Right kidney (tissue), 1 donor: ENCODE data around the gene C19orf25.

Source experiments
- DNase-seq: peaks from one replicate; pipeline ENCODE4 v3.0.0-alpha.2; 2016

C19orf25 gene

DNA sequence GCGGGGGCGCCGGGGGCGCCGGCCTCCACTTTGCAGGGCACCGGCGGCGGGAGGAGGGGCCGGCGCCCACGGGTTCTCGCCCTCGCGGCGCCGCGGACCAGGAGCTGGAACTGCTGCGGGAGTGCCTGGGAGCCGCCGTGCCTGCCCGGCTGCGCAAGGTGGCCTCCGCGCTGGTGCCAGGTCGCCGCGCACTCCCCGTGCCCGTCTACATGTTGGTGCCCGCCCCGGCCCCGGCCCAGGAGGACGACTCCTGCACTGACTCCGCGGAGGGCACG is 11.9 kb downstream of the C19orf25 start:
- DNase-seq: no peak

DNA sequence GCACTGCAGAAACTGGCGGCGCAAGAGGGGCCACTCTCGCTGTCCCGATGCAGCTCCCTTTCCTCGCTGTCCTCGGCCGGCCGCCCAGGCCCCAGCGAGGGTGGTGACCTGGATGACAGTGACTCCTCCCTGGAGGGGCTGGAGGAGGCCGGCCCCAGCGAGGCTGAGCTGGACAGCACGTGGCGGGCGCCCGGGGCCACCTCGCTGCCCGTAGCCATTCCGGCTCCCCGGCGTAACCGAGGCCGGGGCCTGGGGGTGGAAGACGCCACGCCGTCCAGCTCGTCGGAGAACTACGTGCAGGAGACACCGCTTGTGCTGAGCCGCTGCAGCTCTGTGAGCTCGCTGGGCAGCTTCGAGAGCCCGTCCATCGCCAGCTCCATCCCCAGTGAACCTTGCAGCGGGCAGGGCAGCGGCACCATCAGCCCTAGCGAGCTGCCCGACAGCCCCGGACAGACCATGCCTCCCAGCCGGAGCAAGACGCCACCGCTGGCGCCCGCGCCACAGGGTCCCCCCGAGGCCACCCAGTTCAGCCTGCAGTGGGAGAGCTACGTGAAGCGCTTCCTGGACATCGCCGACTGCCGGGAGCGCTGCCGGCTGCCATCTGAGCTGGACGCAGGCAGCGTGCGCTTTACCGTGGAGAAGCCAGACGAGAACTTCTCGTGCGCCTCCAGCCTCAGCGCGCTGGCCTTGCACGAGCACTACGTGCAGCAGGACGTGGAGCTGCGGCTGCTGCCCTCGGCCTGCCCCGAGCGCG is 12.4 kb downstream of the C19orf25 start:
- DNase-seq: peak; percentile 61

DNA sequence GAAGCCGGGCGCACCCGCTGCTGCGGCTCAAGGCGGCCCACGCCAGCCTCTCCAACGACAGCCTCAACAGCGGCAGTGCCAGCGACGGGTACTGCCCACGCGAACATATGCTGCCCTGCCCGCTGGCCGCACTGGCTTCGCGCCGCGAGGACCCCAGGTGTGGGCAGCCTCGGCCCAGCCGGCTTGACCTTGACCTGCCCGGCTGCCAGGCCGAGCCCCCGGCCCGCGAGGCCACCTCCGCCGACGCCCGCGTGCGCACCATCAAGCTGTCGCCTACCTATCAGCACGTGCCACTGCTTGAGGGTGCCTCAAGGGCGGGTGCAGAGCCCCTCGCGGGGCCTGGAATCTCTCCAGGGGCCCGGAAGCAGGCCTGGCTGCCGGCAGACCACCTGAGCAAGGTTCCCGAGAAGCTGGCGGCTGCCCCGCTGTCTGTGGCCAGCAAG is 13.0 kb downstream of the C19orf25 start:
- no peak for DNase-seq

DNA sequence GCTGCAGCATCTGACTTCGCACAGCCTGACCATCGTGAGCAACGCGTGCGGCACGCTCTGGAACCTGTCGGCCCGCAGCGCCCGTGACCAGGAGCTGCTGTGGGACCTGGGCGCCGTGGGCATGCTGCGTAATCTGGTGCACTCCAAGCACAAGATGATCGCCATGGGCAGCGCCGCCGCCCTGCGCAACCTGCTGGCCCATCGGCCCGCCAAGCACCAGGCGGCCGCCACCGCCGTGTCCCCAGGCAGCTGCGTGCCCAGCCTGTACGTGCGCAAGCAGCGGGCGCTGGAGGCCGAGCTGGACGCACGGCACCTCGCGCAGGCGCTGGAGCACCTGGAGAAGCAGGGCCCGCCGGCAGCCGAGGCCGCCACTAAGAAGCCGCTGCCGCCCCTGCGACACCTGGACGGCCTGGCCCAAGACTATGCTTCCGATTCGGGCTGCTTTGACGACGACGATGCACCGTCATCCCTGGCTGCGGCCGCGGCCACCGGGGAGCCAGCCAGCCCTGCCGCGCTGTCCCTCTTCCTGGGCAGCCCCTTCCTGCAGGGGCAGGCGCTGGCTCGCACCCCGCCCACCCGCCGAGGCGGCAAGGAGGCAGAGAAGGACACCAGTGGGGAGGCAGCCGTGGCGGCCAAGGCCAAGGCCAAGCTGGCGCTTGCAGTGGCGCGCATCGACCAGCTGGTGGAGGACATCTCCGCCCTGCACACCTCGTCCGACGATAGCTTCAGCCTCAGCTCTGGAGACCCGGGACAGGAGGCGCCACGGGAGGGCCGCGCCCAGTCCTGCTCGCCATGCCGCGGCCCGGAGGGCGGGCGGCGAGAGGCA is 13.6 kb downstream of the C19orf25 start:
- peak; percentile 75 for DNase-seq

DNA sequence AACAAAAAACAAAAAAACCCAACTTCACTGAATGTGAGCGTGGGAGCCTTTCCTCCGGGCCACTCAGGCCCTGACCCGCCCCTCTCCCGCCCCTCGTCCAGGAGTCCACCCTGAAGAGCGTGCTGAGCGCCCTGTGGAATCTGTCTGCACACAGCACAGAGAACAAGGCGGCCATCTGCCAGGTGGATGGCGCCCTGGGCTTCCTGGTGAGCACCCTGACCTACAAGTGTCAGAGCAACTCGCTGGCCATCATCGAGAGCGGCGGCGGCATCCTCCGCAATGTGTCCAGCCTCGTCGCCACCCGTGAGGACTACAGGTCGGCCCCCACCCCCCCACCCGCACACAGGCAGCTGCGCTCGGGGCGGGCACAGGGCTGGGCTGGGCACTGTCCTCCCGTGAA is 17.2 kb downstream of the C19orf25 start:
- no peak for DNase-seq

DNA sequence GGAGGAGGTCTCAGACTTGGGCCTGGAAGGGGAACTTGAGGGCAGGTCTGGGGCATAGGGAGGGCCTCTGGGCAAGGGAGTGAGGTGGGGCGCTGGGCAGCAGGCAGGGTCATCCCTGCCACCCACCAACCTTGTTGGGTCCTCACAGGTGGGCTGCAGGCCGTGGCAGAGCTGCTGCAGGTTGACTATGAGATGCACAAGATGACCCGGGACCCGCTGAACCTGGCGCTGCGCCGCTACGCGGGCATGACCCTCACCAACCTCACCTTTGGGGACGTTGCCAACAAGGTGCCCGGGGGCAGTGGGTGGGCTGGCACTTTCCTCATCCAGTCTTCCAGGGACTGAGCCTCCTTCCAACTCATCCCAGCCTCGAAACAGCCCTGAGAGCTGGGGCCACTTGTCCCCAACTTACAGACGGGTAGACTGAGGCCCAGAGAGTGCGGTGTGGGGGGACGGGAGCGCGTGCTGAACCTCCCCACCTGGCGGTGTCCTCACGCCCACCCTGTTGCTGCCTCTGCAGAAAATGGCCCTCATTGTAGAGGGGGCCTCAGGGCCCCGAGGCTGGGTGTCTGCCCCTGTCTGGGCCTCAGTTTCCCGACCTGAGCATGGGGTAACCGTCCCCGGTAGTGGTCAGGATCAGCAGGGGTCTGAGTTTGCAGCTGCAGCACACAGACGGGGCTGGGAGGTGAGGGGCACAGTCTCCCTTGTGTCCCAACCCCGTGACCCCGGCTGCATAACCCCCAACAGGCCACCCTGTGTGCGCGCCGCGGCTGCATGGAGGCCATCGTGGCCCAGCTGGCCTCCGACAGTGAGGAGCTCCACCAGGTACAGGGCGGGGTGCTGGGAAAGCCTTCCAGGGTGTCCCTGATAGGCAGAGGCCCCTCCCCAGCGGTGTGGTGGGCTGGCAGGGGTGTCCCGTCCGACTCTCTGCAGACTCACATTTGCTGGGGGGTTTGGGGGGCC is 18.7 kb downstream of the C19orf25 start:
- no peak for DNase-seq

DNA sequence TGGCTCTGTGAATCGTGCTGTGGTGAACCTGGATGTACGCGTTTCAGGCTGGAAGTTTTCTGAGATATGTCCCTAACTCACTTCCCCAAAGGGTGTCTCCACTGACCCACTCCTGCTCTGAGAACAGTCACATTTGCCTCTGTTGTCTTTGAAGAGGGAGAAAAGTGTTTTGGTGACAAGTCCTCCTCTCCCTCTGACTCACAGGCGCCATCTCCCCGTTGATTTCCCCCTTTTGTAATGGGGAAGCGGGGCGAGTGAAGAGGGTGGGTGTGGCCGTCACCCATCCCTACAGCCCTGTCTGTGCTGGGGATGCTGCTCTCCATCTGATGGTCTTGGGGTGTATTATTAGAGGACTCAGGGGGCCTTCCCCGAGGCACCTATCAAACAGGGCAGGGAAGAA is 19.5 kb downstream of the C19orf25 start:
- no peak for DNase-seq

DNA sequence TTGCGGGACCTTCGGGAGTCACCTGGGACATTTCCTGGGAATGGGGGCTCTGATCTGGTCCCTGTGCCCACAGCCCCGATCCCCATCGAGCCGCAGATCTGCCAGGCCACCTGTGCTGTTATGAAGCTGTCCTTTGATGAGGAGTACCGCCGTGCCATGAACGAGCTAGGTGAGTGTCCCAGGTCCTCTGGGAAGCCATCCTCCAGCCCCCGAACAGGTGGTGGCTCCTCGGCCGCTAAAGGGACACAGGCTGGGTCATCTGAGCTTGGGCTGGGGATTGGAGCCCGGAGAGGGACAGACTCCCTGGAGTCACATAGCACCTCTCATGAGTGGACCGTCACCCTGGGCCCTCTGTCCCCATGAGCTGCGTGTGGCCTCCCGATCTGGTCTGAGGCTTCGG is 21.1 kb downstream of the C19orf25 start:
- DNase-seq: no peak

DNA sequence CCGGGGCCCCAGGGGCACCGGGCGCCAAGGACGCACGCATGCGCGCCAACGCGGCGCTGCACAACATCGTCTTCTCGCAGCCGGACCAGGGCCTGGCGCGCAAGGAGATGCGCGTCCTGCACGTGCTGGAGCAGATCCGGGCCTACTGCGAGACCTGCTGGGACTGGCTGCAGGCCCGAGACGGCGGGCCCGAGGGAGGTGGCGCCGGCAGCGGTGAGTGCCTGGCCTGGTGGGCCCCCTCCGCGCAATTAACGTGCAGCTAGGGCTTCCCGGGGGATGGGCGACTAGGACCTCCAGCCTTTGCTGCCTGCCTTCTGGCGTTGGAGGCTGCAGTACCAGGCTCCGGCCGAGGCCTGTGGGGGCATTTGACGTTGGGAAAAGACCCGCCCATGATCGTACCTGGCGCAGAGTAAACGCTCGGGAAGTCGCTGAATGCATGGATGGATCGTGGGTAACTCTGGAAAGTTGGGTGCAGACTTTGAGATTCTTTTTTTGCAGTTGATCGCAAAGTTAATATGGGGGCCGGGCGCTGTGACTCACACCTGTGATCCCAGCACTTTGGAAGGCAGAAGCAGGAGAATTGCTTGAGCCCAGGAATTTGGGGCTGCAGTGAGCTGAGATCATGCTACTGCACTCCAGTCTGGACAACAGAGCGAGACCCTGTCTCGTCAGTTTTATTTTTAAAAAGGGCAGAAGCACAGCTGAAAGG is 21.8 kb downstream of the C19orf25 start:
- no peak for DNase-seq

DNA sequence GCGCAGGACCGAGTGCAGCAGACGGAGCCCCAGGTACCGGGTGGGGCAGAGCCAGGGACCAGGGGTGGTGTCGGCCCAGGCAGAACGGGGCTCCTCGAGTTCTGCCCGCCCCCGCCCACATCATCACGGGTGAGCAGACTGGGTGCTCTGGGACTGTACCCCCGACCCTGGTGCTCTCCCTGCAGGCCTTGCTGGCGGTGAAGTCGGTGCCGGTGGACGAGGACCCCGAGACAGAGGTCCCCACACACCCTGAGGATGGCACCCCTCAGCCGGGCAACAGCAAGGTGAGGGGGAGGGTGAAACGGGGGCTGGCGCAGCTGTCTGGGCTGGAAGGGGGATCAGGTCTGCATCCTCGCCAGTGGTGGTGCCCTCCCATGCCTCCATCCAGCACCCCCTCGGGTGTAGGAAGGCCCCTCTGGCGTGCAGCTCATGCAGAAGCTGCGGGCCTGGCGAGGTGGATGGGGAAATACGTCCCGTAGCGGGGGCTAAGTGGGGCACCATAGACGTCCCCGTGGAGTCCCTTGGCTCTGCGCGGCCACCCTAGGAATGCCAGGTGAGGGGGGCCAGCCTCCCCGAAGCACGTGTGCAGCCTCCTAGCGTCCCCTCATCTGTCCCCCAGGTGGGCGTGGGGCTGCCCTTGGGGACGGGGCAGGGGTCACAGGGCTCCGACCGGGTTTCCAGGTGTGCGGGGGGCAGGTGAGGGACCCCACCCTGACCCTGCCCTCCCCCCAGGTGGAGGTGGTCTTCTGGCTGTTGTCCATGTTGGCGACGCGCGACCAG is 22.7 kb downstream of the C19orf25 start:
- DNase-seq: no peak

DNA sequence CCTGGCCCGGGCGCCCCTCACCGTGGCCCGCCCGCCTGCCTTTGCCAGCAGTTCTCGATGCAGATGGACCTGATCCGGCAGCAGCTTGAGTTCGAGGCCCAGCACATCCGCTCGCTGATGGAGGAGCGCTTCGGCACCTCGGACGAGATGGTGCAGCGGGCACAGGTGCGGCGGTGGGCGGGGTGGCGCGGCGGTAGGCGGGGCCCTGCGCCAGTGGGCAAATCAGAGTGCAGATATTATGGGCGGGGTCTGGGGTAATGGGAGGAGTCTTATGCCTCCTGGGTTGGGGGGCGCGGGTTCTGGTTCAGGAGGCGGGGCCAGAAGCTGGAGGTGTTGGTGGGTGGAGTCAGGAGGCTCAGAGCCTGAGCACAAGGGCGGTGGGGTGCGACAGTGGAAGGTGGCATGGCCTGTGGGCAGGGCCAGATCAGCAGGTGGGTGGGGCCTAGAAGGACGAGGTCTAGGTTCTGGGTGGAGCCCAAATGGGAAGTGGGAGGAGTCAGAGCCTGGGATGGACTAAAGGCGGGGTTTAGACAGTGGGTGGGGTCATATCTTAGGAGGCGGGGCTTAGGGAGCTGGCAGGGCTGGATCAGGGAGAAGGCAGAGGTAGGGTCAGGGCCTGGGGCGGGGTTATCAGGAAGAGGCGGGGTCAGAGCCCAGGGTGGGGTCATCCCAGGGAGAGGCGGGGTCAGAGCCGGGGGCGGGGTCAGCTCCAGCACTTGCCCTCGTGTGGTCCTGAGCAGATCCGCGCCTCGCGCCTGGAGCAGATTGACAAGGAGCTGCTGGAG is 23.5 kb downstream of the C19orf25 start:
- DNase-seq: no peak

DNA sequence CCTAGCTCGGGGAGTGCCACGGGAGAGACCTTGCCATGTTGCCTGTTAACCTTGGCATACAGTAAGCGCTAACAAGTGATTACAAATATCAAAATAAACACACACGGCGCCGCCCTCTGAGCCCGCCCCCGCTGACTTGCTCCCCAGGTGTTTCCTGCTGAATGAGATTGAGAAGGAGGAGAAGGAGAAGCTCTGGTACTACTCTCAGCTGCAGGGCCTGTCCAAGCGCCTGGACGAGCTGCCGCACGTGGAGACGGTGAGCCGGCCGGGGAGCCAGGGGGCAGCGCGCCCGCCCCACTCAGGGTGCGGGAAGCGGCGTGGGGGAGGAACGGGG is 24.0 kb downstream of the C19orf25 start:
- DNase-seq: no peak

DNA sequence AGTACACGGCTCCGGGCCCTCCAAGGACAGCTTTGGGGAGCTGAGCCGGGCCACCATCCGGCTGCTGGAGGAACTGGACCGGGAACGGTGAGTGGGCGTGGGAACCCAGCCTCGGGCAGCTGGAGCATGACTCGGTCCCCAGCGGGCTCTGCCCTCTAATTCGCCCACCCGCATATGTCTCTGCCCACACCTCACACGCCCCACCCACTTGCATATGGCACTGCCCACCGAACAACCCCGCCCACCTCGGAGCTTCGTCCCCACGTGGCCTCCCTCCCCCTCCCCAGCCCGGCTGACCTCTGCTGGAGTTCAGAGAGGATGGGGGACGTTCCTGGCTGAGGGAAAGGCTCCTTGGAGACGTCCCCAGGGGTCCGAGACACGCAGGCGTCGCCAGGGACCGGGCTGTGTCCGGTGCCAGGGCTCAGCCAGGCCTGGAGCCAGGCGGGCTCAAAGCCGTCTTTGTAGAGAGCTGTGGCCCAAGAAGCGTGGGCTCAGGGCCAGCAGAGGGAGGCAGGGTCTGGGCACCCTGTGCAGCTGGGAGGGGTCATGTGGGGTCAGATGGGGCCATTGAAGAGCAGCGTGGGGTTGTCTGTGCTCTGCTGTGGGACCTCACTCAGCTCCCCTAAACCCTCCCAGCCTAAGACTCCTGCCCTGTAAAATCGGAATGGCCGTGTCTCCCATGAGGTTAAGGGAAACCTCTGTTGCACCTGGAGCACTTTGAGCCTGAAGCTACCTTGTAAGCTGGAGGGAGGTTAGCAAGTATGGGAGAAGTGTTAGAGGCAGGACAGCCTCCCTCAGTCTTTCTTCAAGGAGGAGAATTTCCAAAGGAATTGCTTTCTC is 25.3 kb downstream of the C19orf25 start:
- no peak for DNase-seq

DNA sequence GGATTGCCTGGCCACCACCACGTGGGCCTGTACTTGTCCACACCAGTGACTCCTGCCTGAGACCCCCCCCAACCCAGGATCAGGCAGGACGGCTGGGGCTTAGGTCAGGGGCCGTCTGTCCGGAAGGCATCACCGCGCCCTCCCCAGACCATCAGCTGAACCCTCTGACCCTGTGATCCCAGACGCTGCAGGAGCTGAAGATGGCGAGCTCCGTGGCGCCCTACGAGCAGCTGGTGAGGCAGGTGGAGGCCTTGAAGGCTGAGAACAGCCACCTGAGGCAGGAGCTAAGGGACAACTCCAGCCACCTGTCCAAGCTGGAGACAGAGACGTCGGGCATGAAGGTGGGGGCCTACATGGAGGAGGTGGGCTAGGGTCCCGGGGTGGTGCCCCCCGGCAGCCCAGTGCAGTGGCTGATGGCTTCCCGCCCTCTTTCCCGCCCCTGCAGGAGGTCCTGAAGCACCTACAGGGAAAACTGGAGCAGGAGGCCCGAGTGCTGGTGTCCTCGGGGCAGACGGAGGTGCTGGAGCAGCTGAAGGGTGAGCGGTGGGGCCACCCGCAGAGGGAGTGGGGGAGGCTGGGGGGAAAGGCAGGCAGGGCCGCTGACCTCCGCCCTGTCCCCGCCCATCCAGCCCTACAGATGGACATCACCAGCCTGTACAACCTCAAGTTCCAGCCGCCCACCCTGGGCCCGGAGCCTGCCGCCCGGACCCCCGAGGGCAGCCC is 26.1 kb downstream of the C19orf25 start:
- no peak for DNase-seq

DNA sequence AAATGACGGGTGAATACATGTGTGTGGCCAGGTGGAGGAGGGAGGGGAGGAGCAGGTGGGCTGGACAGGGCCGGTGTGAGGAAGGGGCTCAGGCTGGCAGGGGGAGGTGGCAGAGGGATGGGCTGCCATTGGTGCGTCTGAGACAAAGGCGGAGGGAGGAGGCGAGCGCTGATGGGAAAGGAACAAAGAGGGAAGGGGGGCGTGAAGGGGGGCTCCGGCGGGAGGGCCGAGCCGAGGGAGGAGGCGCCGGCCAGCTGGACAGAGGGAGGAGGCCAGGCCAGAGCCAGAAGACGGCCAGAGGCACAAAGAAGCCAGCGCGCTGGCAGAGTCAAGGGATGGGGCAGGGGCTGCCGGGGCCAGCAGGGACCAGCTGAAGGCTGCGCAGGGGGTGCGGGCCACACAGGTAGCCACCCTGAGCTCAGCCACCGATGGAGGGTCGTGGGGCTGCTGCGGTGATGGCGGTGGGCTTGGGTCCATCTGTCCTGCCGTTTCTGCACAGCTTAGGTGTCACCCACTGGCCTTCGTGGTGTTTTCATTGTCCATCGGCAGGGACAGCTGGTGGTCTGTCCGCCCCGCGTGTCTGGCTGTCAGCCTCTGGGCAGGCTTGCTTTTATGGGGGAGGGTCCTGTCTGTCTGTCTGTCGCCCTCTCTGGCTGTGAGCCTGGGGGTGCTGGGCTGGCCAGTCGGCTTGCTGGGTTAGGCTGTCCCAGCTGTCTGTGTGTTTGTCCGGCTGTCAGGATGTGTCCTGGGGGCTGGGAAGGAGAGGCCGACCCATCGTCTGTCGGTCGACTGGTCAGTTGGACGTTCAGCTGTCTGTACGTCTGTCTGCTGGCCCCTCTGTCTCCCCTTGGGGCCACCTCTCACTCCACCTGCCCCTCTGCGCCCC is 26.9 kb downstream of the C19orf25 start:
- no peak for DNase-seq

DNA sequence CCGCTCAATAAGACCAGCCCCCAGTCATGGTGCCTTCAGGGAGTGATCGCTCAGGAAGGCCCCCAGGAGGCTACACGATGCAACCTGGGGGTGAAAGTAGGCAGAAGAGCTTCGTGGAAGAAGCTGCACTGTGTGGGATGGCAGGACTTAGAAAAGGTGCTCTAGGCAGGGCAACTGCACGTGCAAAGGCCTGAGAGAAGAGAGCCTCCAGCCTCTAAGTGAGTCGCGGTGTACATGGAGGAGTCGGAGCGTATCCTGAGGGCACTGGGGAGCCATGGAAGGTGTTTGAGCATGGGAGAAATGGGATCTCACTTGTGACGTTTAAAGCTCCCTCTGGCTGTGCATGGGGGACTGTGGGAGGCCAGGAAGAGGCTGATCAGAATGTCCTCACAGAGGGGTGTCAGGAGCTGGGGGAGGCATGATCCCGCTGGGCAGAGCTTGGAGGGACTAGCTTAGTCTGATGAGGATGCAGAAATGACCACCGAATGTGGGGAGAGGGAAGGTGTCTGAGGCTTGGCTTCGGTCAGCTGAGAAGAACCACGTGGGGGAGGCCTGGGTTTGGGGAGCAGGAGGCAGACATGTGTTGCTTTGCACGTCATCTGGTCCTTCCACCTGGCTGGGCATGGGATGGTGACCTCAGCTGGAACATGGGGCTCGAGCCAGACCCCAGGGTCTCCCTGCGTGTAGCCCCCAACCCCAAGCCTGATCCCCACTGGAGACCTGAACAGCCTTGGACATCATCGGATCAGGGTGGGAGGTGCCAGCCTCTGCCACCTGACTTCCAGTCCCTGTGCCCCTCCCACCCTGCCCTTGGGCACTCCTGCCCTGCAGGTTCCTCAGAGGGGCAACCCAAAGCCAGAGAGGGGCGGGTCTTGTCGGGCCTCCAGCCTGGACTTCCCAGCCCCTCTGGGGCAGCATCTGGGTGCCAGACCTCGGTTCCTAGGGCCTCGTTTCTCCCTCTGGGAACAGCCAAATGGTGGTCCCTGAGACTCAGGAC is 28.0 kb downstream of the C19orf25 start:
- no peak for DNase-seq
